HepG2 (cell line): ENCODE results near the gene NBEA. TPM values are rescaled to one million over a fixed set of nuclear protein-coding genes. Genes with fewer than 3 reads are reported as not detected.

ENCODE experiments used
- ATAC-seq: fragments of 200-7000 bp; cut with Tn5 transposase; 3 replicates; pipeline ENCODE4 v1.9.1; 2020; ENCODE audit warnings: mild to moderate bottlenecking, moderate library complexity
- BruUV-seq: library from RNA; stranded (reverse); fragments of 400-500 nt; replicated peaks from 2 replicates; lab custom pipeline; 2021; lab: Mats Ljungman, UMichigan
- CTCF ChIA-PET: fragments of 300-600 bp; formaldehyde crosslinking; extraction: SDS; loops from one replicate; lab custom pipeline; 2021; ENCODE audit warnings: low total read pairs, inconsistent platforms, low intra/inter-chr PET ratio; lab: Yijun Ruan, JAX
- POLR2A ChIA-PET: fragments of 350-600 bp; sonication (Branson Sonifier 250); formaldehyde crosslinking; loops from one replicate; lab custom pipeline; 2020; ENCODE audit warnings: antibody characterized with exemption, inconsistent platforms; lab: Yijun Ruan, JAX
- DNase-seq: peaks from one replicate; pipeline ENCODE4 v3.0.0-alpha.2; 2015; ENCODE audit warnings: low spot score
- FAIRE-seq: peaks from 3 replicates; lab custom pipeline; 2011; peaks lifted over from hg19 to GRCh38; lab: Jason Lieb, UNC
- H2AFZ ChIP-seq: one replicate; pipeline ENCODE4 v1.6.1; 2011; ENCODE audit warnings: low read length, inconsistent platforms
- H3K27ac ChIP-seq: fragments of 300-600 bp; 3 replicates; pipeline ENCODE4 v1.8.0; 2011; ENCODE audit warnings: mixed run types, mild to moderate bottlenecking, mixed read lengths, low read length, inconsistent platforms; ENCODE audit not compliant: insufficient read depth; ENCODE audit errors: extremely low read length
- H3K27me3 ChIP-seq, 2 experiments: fragments of 200-600 bp in 1 of 2; 2 replicates in 1 of 2; 3 replicates in 1 of 2; pipeline versions ENCODE4 v1.6.0 to v1.8.0; 2011; ENCODE audit warnings: low read length in 2 of 2, mild to moderate bottlenecking in 2 of 2, moderate library complexity in 2 of 2, inconsistent platforms in 1 of 2; ENCODE audit not compliant: insufficient read depth in 2 of 2, control insufficient read depth in 1 of 2
- H3K36me3 ChIP-seq, 2 experiments: fragments of 200-600 bp in 1 of 2; replicated peaks in 1 of 2; 2 replicates in 1 of 2; 3 replicates in 1 of 2; pipeline versions ENCODE4 v1.5.1 to v1.8.0; 2011; ENCODE audit warnings: low read length in 2 of 2, inconsistent platforms in 1 of 2; ENCODE audit not compliant: insufficient read depth in 2 of 2, control insufficient read depth in 1 of 2
- H3K4me1 ChIP-seq: 2 replicates; pipeline ENCODE4 v1.5.1; 2012; ENCODE audit warnings: low read length, inconsistent platforms; ENCODE audit not compliant: insufficient read depth
- H3K4me2 ChIP-seq: 2 replicates; pipeline ENCODE4 v1.6.0; 2011; ENCODE audit warnings: low read depth, low read length, inconsistent platforms
- H3K4me3 ChIP-seq, 3 experiments: fragments of 200-600 bp in 1 of 3; sonication (generic), shearing (Covaris generic) in 1 of 3; replicated peaks in 1 of 3; 2 replicates each; pipeline ENCODE4 v1.5.1; 2011 to 2016; ENCODE audit warnings: low read length in 3 of 3, inconsistent platforms in 2 of 3, low read depth in 2 of 3, mild to moderate bottlenecking in 2 of 3, control low read depth in 1 of 3, mixed read lengths in 1 of 3; ENCODE audit not compliant: insufficient read depth in 1 of 3
- H3K79me2 ChIP-seq: one replicate; pipeline ENCODE4 v1.6.1; 2011; ENCODE audit warnings: low read length, inconsistent platforms; ENCODE audit not compliant: insufficient read depth
- H3K9ac ChIP-seq: 2 replicates; pipeline ENCODE4 v1.6.0; 2011; ENCODE audit warnings: mild to moderate bottlenecking, low read depth, low read length, inconsistent platforms; ENCODE audit not compliant: insufficient read depth
- H3K9me3 ChIP-seq: 2 replicates; pipeline ENCODE4 v1.5.1; 2012; ENCODE audit warnings: mild to moderate bottlenecking, low read length
- H4K20me1 ChIP-seq: 2 replicates; pipeline ENCODE4 v1.6.0; 2011; ENCODE audit warnings: inconsistent platforms, mild to moderate bottlenecking, low read length, moderate library complexity; ENCODE audit not compliant: insufficient read depth
- NFIB ChIP-seq: sonication (generic); formaldehyde crosslinking; IDR thresholded peaks from 2 replicates; pipeline ENCODE4 v1.9.0; 2021; ENCODE audit warnings: missing genetic modification reagents, mild to moderate bottlenecking, borderline replicate concordance
- RAD21 ChIP-seq: fragments of 450-650 bp; formaldehyde crosslinking; IDR thresholded peaks from 2 replicates; pipeline ENCODE4 v1.5.0; 2020; ENCODE audit warnings: mild to moderate bottlenecking
- SMC3 ChIP-seq: IDR thresholded peaks from 2 replicates; pipeline ENCODE4 v1.6.1; 2011; ENCODE audit warnings: low read length, improper control_type of control experiment
- STAG1 ChIP-seq: sonication (generic); formaldehyde crosslinking; IDR thresholded peaks from 2 replicates; pipeline ENCODE4 v1.4.0; 2020; ENCODE audit warnings: missing genetic modification reagents
- YEATS4 ChIP-seq: sonication (generic); formaldehyde crosslinking; IDR thresholded peaks from 2 replicates; pipeline ENCODE4 v1.4.0; 2020; ENCODE audit warnings: missing genetic modification reagents, borderline replicate concordance
- ZNF768 ChIP-seq: sonication (generic); formaldehyde crosslinking; IDR thresholded peaks from 2 replicates; pipeline ENCODE4 v1.4.0; 2020; ENCODE audit warnings: missing genetic modification reagents
- in situ Hi-C: cut with HindIII; loops from 2 replicates; pipeline ENCODE4 v1.10.0; 2017; ENCODE audit warnings: low pct_unique_long_range_greater_than_20kb; ENCODE audit not compliant: extremely low pct_ligation_motif_present
- intact Hi-C: fragments of 100-400 bp; cut with micrococcal nuclease; formaldehyde crosslinking; loops from one replicate; pipeline ENCODE4 v1.10.0; 2022; ENCODE audit not compliant: unreplicated experiment
- polyA plus RNA-seq, 8 experiments: library from polyadenylated mRNA; depleted of rRNA in 3 of 8; stranded (reverse) in 7 of 8; unstranded in 1 of 8; fragments of >200 nt; fragmentation: Illumina TruSeq in 4 of 8; extraction: Trizol in 4 of 8; gene quantifications; 2 replicates each; pipeline versions ENCODE4 v1.2.1 to v1.2.3, GENCODE V29; 2011 to 2016; ENCODE audit warnings: low read depth in 4 of 8, missing spikeins in 1 of 8, mixed read lengths in 1 of 8; ENCODE audit not compliant: insufficient read depth in 1 of 8
- total RNA-seq, 5 experiments: library from RNA; depleted of rRNA; stranded (reverse); fragments of >200 nt; fragmentation: Illumina TruSeq; extraction: Trizol; gene quantifications; 2 replicates each; pipeline ENCODE4 v1.2.3, GENCODE V29; 2016; ENCODE audit warnings: low read depth in 1 of 5
- TF ChIP-seq, protein P1 (sequence below): sonication (generic); formaldehyde crosslinking; conservative IDR thresholded peaks from 2 replicates; pipeline ENCODE4 v1.4.0; 2020; ENCODE audit warnings: missing genetic modification reagents
- TF ChIP-seq, protein P2 (sequence below): sonication (generic); formaldehyde crosslinking; IDR thresholded peaks from 2 replicates; pipeline ENCODE4 v1.5.0; 2020; ENCODE audit warnings: mild to moderate bottlenecking, missing genetic modification reagents, moderate library complexity
- TF ChIP-seq, protein P3 (sequence below): sonication (generic); formaldehyde crosslinking; IDR thresholded peaks from 2 replicates; pipeline ENCODE4 v1.5.0; 2020; ENCODE audit warnings: missing genetic modification reagents

NBEA gene
- total and polyA plus RNA-seq, 2 of the 13 experiments (the other 11 are each of a cell fraction or from before 2014, with no cell fraction given): 2.7 to 2.8 TPM

DNA sequence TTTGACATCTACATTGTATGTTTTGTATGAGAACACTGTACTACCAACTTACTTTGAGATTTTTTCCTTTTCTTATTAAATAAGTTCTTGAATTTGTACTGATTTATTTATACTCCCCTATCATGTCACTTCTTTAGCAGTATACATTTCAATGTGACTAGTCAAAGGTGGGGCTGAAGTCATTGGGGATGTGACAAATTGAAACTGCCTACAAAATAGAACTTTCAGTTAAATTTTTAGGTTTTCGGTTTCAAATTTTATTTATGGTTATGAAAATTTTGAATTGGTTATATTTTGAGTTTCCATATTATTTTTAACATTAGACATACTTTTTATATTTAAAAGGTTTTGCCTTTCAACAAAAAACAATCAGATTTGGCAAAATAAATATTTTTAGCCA, 221.6 kb downstream of the NBEA start (continued):
- TF ChIP-seq NFIB (CRISPR knock-in tag): no peak
- TF ChIP-seq, protein P1, sequence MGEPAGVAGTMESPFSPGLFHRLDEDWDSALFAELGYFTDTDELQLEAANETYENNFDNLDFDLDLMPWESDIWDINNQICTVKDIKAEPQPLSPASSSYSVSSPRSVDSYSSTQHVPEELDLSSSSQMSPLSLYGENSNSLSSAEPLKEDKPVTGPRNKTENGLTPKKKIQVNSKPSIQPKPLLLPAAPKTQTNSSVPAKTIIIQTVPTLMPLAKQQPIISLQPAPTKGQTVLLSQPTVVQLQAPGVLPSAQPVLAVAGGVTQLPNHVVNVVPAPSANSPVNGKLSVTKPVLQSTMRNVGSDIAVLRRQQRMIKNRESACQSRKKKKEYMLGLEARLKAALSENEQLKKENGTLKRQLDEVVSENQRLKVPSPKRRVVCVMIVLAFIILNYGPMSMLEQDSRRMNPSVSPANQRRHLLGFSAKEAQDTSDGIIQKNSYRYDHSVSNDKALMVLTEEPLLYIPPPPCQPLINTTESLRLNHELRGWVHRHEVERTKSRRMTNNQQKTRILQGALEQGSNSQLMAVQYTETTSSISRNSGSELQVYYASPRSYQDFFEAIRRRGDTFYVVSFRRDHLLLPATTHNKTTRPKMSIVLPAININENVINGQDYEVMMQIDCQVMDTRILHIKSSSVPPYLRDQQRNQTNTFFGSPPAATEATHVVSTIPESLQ (CRISPR knock-in tag): no peak

DNA sequence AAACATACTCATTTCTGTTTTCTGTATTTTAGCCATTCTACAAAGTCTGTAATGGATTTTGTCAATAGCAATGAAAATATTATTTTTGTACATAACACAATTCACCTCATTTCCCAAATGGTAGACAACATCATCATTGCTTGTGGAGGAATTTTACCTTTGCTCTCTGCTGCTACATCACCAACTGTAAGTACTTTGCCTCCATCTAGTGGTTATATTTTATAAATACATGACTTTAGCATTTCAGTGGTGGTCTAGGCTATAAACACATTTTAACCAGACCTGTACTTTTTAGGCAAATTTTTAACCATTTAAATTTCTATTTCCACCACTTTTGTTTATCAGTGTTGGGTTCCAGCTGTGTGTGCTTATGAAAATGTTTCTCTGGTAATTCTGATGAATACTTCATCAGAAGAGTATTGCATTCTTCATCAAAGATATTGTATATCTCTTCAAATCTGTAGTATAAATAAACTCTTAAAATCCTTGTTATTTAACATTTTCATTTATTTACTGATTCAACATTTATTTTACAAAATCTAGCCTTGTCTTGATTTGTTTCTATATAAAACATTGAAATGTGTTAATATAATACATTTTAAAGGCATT, 222.4 kb downstream of the NBEA start:
- FAIRE-seq: peak; percentile 74
- ATAC-seq: peak; percentile 80

More for the DNA sequence above, 222.4 kb downstream of the NBEA start:
- Histone ChIP-seq H3K27me3 (no peaks in the 10 kb centered on the region), H3K36me3 (no peaks in the 10 kb centered on the region), H3K9ac (no peak overlapping the region)
- intact Hi-C loops: loop anchor here (1.0 to 5.0 kb wide), 2 partner anchors 557 to 1087 kb away; no protein-coding TSS in a partner anchor
- peak; percentile 90 for TF ChIP-seq STAG1 (CRISPR knock-in tag)
- TF ChIP-seq SMC3: peak; percentile 76
- TF ChIP-seq YEATS4: no peak
- TF ChIP-seq ZNF768 (CRISPR knock-in tag): no peak
- peak; percentile 54; the same call in 1 of the 2 replicates for TF ChIP-seq RAD21
- TF ChIP-seq, protein P2, sequence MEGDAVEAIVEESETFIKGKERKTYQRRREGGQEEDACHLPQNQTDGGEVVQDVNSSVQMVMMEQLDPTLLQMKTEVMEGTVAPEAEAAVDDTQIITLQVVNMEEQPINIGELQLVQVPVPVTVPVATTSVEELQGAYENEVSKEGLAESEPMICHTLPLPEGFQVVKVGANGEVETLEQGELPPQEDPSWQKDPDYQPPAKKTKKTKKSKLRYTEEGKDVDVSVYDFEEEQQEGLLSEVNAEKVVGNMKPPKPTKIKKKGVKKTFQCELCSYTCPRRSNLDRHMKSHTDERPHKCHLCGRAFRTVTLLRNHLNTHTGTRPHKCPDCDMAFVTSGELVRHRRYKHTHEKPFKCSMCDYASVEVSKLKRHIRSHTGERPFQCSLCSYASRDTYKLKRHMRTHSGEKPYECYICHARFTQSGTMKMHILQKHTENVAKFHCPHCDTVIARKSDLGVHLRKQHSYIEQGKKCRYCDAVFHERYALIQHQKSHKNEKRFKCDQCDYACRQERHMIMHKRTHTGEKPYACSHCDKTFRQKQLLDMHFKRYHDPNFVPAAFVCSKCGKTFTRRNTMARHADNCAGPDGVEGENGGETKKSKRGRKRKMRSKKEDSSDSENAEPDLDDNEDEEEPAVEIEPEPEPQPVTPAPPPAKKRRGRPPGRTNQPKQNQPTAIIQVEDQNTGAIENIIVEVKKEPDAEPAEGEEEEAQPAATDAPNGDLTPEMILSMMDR (CRISPR knock-in tag): peak; percentile 68
- TF ChIP-seq, protein P3, sequence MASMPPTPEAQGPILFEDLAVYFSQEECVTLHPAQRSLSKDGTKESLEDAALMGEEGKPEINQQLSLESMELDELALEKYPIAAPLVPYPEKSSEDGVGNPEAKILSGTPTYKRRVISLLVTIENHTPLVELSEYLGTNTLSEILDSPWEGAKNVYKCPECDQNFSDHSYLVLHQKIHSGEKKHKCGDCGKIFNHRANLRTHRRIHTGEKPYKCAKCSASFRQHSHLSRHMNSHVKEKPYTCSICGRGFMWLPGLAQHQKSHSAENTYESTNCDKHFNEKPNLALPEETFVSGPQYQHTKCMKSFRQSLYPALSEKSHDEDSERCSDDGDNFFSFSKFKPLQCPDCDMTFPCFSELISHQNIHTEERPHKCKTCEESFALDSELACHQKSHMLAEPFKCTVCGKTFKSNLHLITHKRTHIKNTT (CRISPR knock-in tag): no peak
- TF ChIP-seq, all 625 proteins: peak for 4
- no peak overlapping the region for H3K4me3 ChIP-seq
- ChIA-PET POLR2A (no interaction called here), CTCF (interaction anchor here (1.3 kb wide), 1 partner anchor 557 kb away, joined by 5 read pairs; no protein-coding TSS in a partner anchor)
- no peak overlapping the region for H2AFZ ChIP-seq
- in situ Hi-C loops: loop anchor here (25.0 kb wide), 3 partner anchors 1077 to 1377 kb away; no protein-coding TSS in a partner anchor
- no peaks in the 10 kb centered on the region for H3K4me1 ChIP-seq
- no peak overlapping the region for H3K27ac ChIP-seq
- peak; percentile 20 for DNase-seq
- no peaks in the 10 kb centered on the region for H4K20me1 ChIP-seq
- H3K4me2 ChIP-seq: no peak overlapping the region
- no TSS peak for BruUV-seq
- no peaks in the 10 kb centered on the region for H3K9me3 ChIP-seq
- H3K79me2 ChIP-seq: no peaks in the 10 kb centered on the region
